ENCODE results near the gene ADCY5.

ADCY5 gene

GRCh38 chr3:123341871-123342630, 106.8 kb downstream of the ADCY5 start:
- DNase-seq (ENCODE audit: low read depth) = no peak

GRCh38 chr3:123340336-123340735, 108.6 kb downstream of the ADCY5 start:
- no peak for DNase-seq (ENCODE audit: low read depth)

- DNase-seq (ENCODE audit: low read depth) = no peak
These were observed 109.6 kb downstream of the ADCY5 start for GRCh38 chr3:123339302-123339701.

DNA sequence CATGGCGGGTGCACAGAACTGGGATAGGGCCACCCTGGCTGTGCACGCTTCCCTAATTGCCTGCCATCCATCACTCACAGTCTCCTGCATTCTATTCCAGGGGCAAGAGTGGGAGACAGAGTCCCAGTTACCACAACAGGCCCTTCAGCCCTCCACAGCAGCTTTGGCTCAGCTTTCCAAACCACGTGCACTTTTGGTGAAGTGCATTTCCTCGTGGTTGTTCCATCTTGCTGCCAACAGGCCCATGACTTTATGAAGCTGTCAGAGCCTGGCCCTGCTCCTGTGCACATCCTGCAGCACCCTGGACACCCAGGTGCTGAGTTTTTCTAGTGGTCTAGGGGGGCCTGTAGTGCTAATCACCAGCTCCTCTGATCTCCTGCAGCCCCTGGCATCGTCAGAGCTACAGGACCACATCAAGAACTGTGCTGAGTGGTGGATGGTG, 110.2 kb downstream of the ADCY5 start:
- DNase-seq (ENCODE audit: low read depth) = no peak

DNA sequence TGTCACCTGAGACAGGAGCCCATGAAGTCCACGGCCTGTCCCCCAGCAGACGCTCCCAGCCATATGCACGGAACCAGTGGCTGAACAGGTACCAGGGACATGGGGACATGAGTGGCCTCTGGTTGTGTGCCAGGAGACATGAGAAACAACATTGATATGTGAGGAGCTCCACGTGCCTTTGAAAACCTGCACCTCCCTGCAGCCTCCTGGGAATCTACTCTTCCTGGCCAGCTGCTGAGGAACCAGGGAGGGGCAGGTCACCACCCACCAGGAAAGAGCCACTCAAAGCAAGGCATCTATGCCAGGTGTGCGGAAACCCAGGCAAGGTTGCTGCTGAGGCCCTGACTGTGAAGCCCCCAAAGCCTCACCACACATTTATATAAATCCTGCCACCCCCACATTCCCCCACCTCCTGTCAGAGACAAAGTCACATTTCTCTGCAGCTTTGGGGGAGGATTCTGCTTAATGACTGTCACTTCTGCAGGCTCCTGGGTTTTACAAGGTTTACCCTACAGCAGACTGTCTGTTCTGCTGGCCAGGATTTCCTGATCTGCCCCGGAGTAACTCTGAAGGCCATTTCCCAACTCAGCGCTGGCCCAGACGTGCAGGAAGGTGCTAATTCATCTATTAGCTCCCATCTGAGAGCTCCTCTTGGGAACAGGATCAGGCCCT, 110.8 kb downstream of the ADCY5 start:
- DNase-seq (ENCODE audit: low read depth) = no peak

- no peak for DNase-seq (ENCODE audit: low read depth)
These were observed 111.7 kb downstream of the ADCY5 start for GRCh38 chr3:123337226-123337625.

GRCh38 chr3:123336441-123336851, 112.4 kb downstream of the ADCY5 start:
- DNase-seq (ENCODE audit: low read depth) = no peak

DNA sequence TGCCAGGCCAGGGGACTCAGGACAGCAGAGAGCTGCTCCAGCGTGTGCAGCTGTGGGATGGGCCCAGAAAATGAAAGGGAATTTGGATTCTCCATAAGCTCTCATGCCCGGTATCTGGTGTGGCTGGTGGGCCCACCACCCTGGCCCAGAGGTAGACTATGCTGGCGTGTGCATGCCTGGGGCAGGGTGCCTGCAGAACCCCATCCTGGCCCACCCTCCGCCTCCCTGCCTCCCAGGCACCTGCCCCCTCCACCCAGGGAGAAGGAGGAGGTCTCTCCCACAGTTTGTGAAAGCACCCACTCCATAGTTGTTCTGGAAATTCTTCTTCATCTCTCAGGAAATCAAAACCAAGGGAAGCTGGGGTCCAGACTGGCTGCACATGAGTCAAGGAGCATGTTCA, 112.9 kb downstream of the ADCY5 start:
- no peak for DNase-seq (ENCODE audit: low read depth)

- no peak for DNase-seq (ENCODE audit: low read depth)
These were observed 113.8 kb downstream of the ADCY5 start for GRCh38 chr3:123335007-123335670.

DNA sequence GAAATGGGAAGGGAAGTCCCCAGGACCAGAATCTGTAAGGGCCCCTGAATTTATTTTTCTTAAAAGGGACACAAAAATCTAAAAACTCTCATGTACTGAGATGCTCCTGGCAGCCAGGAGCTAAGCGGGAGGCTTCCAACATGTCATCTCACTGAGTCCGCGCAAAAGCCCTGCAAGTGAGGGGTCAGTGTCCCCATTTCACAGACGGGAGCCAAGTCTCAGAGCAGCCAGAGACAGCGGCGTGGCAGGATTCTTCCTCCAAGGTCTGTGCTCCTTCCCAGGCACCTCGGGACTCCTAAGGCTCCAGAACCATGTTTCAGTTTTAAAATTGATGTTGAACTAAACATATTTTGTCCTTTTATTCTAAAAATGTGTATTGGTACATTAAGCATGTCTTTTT, 114.8 kb downstream of the ADCY5 start:
- no peak for DNase-seq (ENCODE audit: low read depth)

DNA sequence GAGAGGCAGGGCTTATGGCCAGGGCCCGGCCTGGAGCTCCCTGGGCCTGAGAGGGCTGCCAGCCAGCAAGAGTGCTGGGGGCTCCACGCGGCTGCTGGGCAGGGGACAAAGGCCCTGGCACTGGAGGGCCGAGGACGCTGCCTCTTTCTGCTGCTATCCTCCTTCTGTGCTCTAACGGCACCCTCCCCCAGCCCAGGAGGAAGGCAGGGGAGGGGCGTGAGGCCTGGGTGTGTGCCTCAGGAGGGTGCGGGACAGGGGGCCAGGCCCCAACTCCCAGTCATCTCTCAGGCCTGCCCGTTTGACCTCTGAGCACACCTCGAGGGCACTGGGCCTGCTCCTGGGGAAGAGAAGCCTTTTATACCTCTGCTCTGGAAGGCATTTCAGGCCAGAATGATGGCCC, 115.5 kb downstream of the ADCY5 start:
- DNase-seq (ENCODE audit: low read depth) = no peak

DNA sequence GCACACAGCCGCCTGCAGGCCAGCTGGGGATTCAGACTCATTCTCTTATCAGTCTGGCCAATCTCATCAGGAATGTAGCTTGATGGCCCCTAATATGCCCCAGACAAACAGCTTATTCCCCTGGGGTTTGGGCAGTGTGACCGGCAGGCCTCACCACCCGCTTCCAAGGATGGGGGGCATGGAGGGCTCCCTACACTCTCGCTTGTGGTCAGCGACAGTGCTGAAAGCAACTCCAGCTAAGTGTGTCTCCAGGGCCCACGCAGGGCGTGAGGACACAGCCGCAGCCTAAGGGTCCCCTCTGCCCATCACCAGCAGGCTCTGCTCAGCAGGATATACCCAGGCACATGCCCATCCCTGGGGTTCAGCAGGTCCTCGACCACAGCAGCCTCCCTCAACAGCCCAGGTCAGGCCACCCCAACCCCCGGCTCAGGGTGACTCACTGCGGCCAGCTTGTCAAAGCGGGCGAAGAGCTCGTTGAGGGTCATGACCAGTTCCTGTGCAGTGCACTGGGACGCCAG, 116.7 kb downstream of the ADCY5 start:
- DNase-seq (ENCODE audit: low read depth) = no peak

DNA sequence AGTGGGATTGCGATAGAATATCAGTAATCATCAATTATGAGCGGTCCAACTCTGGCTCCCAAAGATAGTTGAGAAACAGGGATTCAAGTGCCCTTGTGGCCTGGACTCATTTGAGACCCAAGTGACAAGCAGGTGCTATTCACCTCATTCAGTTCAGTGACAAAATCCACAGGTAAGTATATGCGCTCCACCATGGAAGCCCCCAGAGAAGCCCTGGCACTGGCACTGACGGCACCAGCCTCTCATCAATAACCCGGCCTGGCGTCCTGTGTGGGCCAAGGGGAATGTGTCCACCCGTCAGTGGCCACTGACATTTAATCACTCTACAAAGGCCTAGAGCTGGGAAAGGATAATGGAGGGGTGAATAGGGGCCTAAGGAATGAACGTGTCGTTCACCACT, 117.2 kb downstream of the ADCY5 start:
- DNase-seq (ENCODE audit: low read depth) = no peak

DNA sequence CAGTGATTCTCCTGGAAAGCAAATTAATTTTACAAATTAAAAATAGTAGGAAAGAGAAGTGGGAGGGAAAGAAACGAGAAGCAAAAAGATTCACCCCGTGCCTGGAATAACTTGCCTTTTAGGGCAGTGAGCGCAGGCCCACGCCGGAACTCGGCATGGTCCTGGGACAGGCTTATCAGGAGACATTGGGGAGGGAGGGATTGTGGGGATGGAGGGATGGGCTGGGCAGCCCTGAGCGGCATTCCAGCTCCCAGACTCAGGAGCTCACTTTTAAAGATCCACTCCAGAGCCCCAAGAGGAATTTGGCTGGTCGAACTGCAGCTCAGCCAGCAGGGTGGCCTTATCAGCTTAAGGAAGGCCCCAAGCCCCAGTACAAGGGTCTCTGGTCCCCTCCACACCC, 117.9 kb downstream of the ADCY5 start:
- DNase-seq (ENCODE audit: low read depth) = no peak

DNA sequence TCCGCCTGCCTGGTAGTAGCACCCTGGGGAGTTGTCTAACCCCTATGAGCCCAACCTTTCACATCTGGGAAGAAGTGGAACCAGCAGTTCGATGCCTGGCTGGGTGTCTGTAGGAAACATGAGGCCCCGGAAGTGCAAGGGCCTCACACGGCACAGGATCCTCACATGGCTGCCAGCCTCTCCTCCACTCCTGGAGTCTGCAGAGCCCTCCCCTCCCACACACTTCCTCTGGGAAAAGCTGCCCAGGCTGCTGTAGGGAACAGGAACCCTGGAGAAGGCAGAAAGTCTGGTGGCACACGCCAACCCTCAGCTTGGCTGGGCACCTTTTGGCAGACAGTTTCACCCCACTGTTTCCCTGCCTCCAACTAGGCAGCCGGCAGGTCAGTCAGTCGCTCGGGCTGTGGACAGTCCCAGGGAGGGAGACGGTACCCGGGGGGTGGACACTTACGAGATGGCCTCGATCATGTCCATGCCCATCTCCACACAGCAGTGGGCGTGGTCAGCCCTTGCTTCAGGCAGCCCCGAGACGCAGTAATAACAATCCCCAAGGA, 118.4 kb downstream of the ADCY5 start:
- DNase-seq (ENCODE audit: low read depth) = no peak

DNA sequence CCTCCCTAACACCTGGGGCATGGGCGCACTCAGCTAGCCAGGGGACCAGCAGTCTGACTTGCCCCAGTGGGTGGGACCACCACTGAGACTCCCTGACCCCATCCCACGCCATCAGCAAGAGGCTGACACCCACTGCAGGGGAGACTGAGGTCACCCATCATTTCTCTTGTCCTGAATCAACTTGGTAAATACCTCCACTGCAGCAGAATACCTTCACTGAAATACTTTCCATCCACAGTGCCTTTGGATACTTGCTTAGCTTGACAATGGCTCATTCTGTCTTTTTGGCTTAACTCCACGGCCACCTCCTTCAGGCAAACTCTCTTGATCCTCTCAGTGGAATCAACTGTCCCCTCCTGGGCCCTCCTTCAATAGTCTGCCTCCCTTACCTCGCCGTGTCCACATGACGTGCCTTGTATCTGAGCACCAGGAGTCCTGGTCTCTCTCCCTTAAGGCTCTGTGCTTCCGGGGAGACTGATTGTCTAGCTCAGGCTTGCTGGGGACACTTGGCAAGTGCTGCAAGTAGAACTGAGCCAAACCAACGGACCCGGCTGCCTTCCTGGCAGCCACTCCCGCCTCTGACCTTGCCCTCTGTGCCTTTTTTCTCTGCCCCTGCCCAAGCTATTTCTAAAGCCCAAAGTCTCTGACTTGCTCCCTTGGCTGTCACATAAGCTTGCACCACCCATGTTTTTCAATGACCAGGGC, 119.1 kb downstream of the ADCY5 start:
- DNase-seq (ENCODE audit: low read depth) = no peak

DNA sequence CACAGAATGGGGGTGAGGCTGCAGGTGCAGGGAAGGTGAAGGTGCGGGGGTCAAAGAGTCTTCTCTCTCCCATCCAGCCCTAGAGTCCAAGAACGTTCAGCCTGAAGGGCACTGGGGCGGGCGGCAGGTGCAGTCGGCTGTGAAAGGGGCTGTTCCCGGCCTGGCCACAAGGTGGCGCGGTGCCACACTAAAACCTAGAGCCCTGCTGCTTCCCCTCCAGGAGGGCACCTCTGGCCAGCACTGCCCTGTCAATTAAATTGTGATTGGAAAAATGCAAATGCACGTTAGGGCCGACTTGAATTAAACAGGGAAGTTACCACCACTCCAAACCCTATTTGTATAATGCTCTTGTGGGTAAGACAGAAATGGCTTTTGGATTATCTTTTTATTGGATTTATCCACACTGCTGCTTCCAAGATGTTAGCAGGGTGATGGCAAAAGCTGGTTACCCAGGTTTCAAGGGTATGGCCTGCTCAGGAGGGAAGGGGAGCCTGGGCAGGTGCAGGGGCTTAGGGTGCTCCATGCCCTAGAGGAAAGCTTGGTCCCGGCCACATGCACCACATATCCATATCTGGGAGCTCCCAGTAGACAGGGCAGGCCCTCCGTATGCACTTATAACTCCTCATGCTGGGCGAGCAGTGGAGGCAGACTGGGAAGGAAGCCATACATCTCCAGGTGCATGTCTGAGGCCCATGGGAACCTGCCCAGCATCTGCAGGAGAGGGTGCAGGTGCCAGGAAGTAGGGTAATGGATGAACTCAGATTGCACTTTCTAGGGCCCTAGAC, 119.8 kb downstream of the ADCY5 start:
- DNase-seq (ENCODE audit: low read depth) = peak; percentile 37

GRCh38 chr3:123327956-123328850, 120.7 kb downstream of the ADCY5 start:
- DNase-seq (ENCODE audit: low read depth) = no peak

- DNase-seq (ENCODE audit: low read depth) = no peak
These were observed 121.4 kb downstream of the ADCY5 start for GRCh38 chr3:123327480-123327879.

DNA sequence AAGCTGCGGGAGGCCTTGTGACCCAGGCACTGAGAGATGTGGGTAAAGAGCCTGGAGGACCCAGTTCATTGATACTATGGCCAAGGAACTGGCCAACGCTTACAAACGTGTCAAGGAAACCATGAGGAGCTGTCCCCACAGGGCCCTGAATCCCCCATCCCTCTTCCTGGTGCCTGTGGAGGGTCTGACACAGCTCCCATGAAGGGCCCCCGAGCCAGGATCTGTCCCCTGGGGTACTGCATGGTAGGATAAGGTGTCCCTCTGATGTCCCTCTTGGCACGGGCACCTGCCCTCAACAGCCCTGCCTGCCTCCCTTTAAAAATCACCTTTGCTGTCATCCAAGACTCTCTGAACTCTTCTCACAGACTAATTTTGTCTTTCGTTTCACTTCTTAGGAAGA, 122.4 kb downstream of the ADCY5 start:
- no peak for DNase-seq (ENCODE audit: low read depth)
